IMR-90 (cell line): ENCODE results near the gene SLC9A5.

Source experiments
- CTCF ChIP-seq: conservative IDR thresholded peaks from 2 replicates; pipeline ENCODE4 v1.5.1; 2012; ENCODE audit warnings: mild to moderate bottlenecking, low read depth, low read length, improper control_type of control experiment
- POLR2A ChIP-seq: IDR thresholded peaks from 2 replicates; pipeline ENCODE4 v1.6.1; 2012; ENCODE audit warnings: mild to moderate bottlenecking, low read depth, low read length

GRCh38 chr16:67230809-67231660 is 17.7 kb upstream of the SLC9A5 start:
- TF ChIP-seq CTCF (no peak), POLR2A (no peak)
